ENCODE measurements around the gene EFNA4. TPM values are rescaled to one million over a fixed set of nuclear protein-coding genes. Genes with fewer than 3 reads are reported as not detected.

The EFNA4 gene
- total and polyA plus RNA-seq, 2 of the 8 experiments (the other 6 are each of a cell fraction or from before 2014, with no cell fraction given): 21.9 to 23.9 TPM

DNA sequence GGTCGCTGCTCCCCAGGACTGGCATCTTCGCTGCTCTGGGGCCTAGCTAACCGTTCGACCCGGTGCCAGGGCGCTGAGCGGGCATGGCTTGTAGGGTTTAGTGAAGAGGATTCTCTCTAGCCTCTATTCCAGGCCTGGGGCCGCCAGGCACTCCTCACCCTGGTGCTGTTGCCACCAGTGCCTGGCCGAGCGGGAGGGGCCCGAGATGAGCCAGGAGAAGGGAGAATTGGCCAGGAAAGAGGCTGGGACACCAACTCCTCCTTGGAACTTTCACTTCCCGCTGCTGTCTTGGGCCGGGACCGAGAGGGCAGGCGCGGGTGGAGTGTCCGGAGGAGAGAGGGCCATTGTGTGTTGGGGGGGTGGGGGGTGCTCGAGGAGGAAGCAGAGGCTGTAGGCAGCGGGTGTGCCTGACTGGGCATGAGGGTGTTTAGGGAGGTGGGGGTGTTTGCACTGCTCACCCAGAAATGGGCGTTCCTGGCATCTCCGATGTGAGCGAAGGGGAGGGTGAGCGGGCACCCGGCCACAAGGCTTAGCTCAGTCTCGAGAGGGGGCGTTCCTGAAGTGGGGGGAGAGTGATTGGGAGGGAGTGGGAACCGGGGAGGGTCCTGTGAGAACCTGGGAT is 11.7 kb upstream of the EFNA4 start:
- CTCF ChIA-PET (ENCODE audit: partially characterized antibody): interaction anchor here (0.9 to 33.9 kb wide), 10 partner anchors 1 to 139 kb away, joined by 3 to 907 read pairs (median 6); partner anchors contain the start of genes ADAM15, EFNA3, EFNA4 and SHC1

More for the DNA sequence above, 11.7 kb upstream of the EFNA4 start:
- no peak overlapping the region for H2AFZ ChIP-seq (ENCODE audit: low read length)
- H3K56ac ChIP-seq (replicated peaks; ENCODE audit: insufficient read length, low read depth, low read length): no peak overlapping the region
- H2BK120ac ChIP-seq (replicated peaks; ENCODE audit: low read depth, low read length): no peak overlapping the region
- H4K91ac ChIP-seq (replicated peaks; ENCODE audit: insufficient read length, low read length): no peak overlapping the region
- peak overlapping the region in 1 of 4 experiments; percentile 20; a peak in 2 of 7 replicates for H3K9ac ChIP-seq (replicated peaks in 1 of 4; ENCODE audit: extremely low read depth in 1 of 4, low read depth in 3 of 4, low read length in 3 of 4)
- DNase-seq (ENCODE audit: low read depth in 1 of 2, low spot score in 2 of 2) (no peak), FAIRE-seq (no peak)
- no peak overlapping the region for H3K4ac ChIP-seq (replicated peaks; ENCODE audit: insufficient read length, low read depth, low read length)
- peaks cover 2 to 7% of the 10 kb centered on the region in 2 experiments for H4K20me1 ChIP-seq (replicated peaks in 1 of 2; ENCODE audit: control insufficient read depth in 1 of 2, insufficient read depth in 2 of 2, low read length in 2 of 2)
- H3K4me1 ChIP-seq (replicated peaks in 1 of 4; ENCODE audit: control insufficient read depth in 3 of 4, insufficient read depth in 4 of 4, low read length in 3 of 4): peaks cover 4 to 24% (median 10%) of the 10 kb centered on the region in 4 experiments; a peak in 6 of 7 replicates
- TF ChIP-seq GTF2F1 (IDR thresholded peaks at IDR 0.05; ENCODE audit: borderline replicate concordance, low read depth, low read length) (no peak), PHF8 (conservative IDR thresholded peaks at IDR 0.05; ENCODE audit: low read depth, low read length) (no peak), BRCA1 (IDR thresholded peaks at IDR 0.05; ENCODE audit: low read depth, low read length) (no peak), ASH2L (IDR thresholded peaks at IDR 0.05; ENCODE audit: low read length) (peak; percentile 15), CHD1 (IDR thresholded peaks at IDR 0.05; ENCODE audit: low read depth, low read length) (no peak), EZH2 (IDR thresholded peaks at IDR 0.05; ENCODE audit: low read depth, low read length, severe bottlenecking) (peak; percentile 13), TAF1 (IDR thresholded peaks at IDR 0.05; ENCODE audit: low read depth, low read length) (no peak), POU5F1 (IDR thresholded peaks at IDR 0.05; ENCODE audit: low read depth, low read length) (no peak), JUN (IDR thresholded peaks at IDR 0.05; ENCODE audit: low read depth, low read length) (no peak)
- H3K23ac ChIP-seq (ENCODE audit: insufficient read length): no peak overlapping the region
- no peak overlapping the region for H2AK5ac ChIP-seq (ENCODE audit: low read depth, low read length)
- H3K4me2 ChIP-seq (ENCODE audit: insufficient read depth in 1 of 2, low read depth in 2 of 2, low read length in 2 of 2): peak overlapping the region; percentile 42 to 96
- POLR2A ChIA-PET (ENCODE audit: partially characterized antibody): interaction anchor here (0.9 to 2.6 kb wide), 14 partner anchors 9 to 96 kb away, joined by 3 to 9 read pairs (median 4); partner anchors contain the start of genes EFNA4, LENEP, PBXIP1 and PYGO2
- H3K4me3 ChIP-seq (ENCODE audit: extremely low read depth in 1 of 4, insufficient read depth in 2 of 4, low read depth in 3 of 4, low read length in 4 of 4): peak overlapping the region; percentile 32 to 76 (median 55)
- no peaks in the 10 kb centered on the region for H3K9me3 ChIP-seq (ENCODE audit: insufficient read depth in 2 of 2, low read depth in 1 of 2, low read length in 1 of 2)
- H2BK15ac ChIP-seq (ENCODE audit: low read length): 0 out of 2 replicates have a peak overlapping the region, but pooled peaks have one; percentile 46
- H3K79me2 ChIP-seq (ENCODE audit: control insufficient read depth in 1 of 2, insufficient read depth in 2 of 2, low read length in 2 of 2): no peaks in the 10 kb centered on the region
- H2BK5ac ChIP-seq (ENCODE audit: low read depth, low read length): no peak overlapping the region
- H3K27ac ChIP-seq (ENCODE audit: low read depth, low read length): no peak overlapping the region
- no peak overlapping the region for H3K18ac ChIP-seq (ENCODE audit: extremely low read depth, low read length)
- H4K5ac ChIP-seq (ENCODE audit: insufficient read length, low read depth, low read length): no peak overlapping the region
- H3K36me3 ChIP-seq (ENCODE audit: control insufficient read depth in 2 of 4, insufficient read depth in 4 of 4, low read length in 3 of 4): peaks cover 0 to 3% (median 0%) of the 10 kb centered on the region in 4 experiments; a peak in 1 of 8 replicates
- no peaks in the 10 kb centered on the region for H3K79me1 ChIP-seq (ENCODE audit: low read depth, low read length)
- H4K8ac ChIP-seq (ENCODE audit: extremely low read depth, insufficient read depth, low read length): no peak overlapping the region
- peaks cover 0 to 18% (median 12%) of the 10 kb centered on the region in 4 experiments; a peak in 5 of 7 replicates for H3K27me3 ChIP-seq (replicated peaks in 1 of 4; ENCODE audit: control insufficient read depth in 3 of 4, extremely low read depth in 1 of 4, insufficient read depth in 3 of 4, low read length in 3 of 4)
- H3K14ac ChIP-seq (ENCODE audit: insufficient read length): no peak overlapping the region
- H2BK12ac ChIP-seq (ENCODE audit: low read depth, low read length): no peak overlapping the region
- no peak overlapping the region for H2BK20ac ChIP-seq (ENCODE audit: low read length)
- H3K23me2 ChIP-seq (ENCODE audit: low read depth, low read length): peaks cover 16% of the 10 kb centered on the region
- 4% methylated on average over 12 of the region's 27 CpGs; no CpG with 5 or more reads in 1 of the 2 experiments for WGBS, 2 experiments (ENCODE audit: extremely low coverage in 1 of 2, insufficient coverage in 1 of 2, insufficient read length in 1 of 2, insufficient replicate concordance in 2 of 2, low coverage in 1 of 2, low lambda C conversion rate in 2 of 2, missing lambda C conversion rate in 1 of 2)

Measured in H1 (cell line).